Breast epithelium (tissue), 4 donors: Measurements from ENCODE around the gene ZBTB4. TPM values are rescaled to one million over a fixed set of nuclear protein-coding genes. Genes with fewer than 3 reads are reported as not detected.

Source experiments
- DNase-seq, 2 donors: peaks; one replicate each; pipeline ENCODE4 v3.0.0-alpha.2; 2019; ENCODE audit warnings: low spot score in 2 of 2
- H3K27ac ChIP-seq, 2 donors: fragments of 200-600 bp; sonication (generic) in 1 of 2; one replicate each; pipeline ENCODE4 v1.5.1; 2016 to 2019; ENCODE audit warnings: mild to moderate bottlenecking in 1 of 2
- H3K27me3 ChIP-seq, 2 donors: fragments of 200-600 bp; sonication (generic) in 1 of 2; one replicate each; pipeline versions ENCODE4 v1.5.1 to v1.6.0; 2017 to 2019; ENCODE audit warnings: control low read depth in 1 of 2, mild to moderate bottlenecking in 1 of 2
- H3K36me3 ChIP-seq: fragments of 200-600 bp; one replicate; pipeline ENCODE4 v1.5.1; 2019
- H3K4me1 ChIP-seq, 2 donors: fragments of 200-600 bp; sonication (generic); one replicate each; pipeline ENCODE4 v1.5.1; 2016 to 2019; ENCODE audit warnings: control low read depth in 1 of 2
- H3K4me3 ChIP-seq, 3 donors: fragments of 200-600 bp; sonication (generic); 1 replicate in 2 of 3; 2 replicates in 1 of 3; pipeline ENCODE4 v1.5.1; 2016 to 2019; ENCODE audit warnings: mild to moderate bottlenecking in 3 of 3, moderate library complexity in 2 of 3
- H3K9me3 ChIP-seq, 2 donors: fragments of 200-600 bp; sonication (generic) in 1 of 2; one replicate each; pipeline ENCODE4 v1.5.1; 2016 to 2019; ENCODE audit warnings: control low read depth in 1 of 2
- CTCF ChIP-seq, 3 donors: fragments of 450-650 bp; IDR thresholded peaks; one replicate each; pipeline ENCODE4 v1.5.1; 2016 to 2017; ENCODE audit warnings: antibody characterized with exemption in 3 of 3, mild to moderate bottlenecking in 3 of 3, moderate library complexity in 3 of 3
- POLR2A ChIP-seq: fragments of 450-650 bp; IDR thresholded peaks from one replicate; pipeline ENCODE4 v1.6.1; 2016; ENCODE audit warnings: antibody characterized with exemption, mild to moderate bottlenecking, moderate library complexity
- POLR2AphosphoS5 ChIP-seq, 3 donors: sonication (generic); formaldehyde crosslinking; IDR thresholded peaks; one replicate each; pipeline ENCODE4 v1.6.1; 2017; ENCODE audit warnings: antibody characterized with exemption in 3 of 3
- intact Hi-C: fragments of 100-400 bp; cut with DNase I; formaldehyde crosslinking; loops from one replicate; pipeline ENCODE4 v1.15.1; 2023; ENCODE audit warnings: low total_unique reads
- total RNA-seq, 3 donors: library from RNA; depleted of rRNA; stranded (reverse); fragments of >200 nt; gene quantifications; one replicate each; pipeline ENCODE4 v1.1.0, GENCODE V29; 2016

The ZBTB4 gene
- total RNA-seq, 3 donors from 2014 or later = 34.4 to 46.9 (median 45.7) TPM

DNA sequence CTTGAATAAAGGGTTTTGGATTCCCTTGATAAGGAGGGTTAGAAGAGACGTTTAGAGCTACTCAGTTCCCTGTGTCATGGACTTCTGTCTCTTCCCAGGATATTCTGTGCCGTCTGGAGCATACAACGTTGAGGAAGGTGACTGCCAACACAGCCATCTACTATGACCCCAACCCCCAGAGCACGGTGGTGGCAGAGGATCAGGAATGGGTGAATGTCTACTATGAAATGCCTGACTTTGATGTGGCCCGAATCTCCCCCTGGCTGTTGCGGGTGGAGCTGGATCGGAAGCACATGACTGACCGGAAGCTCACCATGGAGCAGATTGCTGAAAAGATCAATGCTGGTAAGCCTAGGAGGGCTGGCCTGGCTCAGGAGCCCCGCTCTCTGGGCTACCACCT lies 29.4 kb upstream of the ZBTB4 start:
- no peak overlapping the region for H3K4me3 ChIP-seq
- DNase-seq = no peak
- intact Hi-C loops = no loop called here
- no peaks in the 10 kb centered on the region for H3K4me1 ChIP-seq
- no peaks in the 10 kb centered on the region for H3K27me3 ChIP-seq
- peaks cover 16% of the 10 kb centered on the region for H3K36me3 ChIP-seq
- TF ChIP-seq POLR2A = no peak
- no peak for TF ChIP-seq POLR2AphosphoS5 (IDR thresholded peaks at IDR 0.05)
- TF ChIP-seq CTCF (IDR thresholded peaks at IDR 0.05) = no peak
- H3K27ac ChIP-seq = no peak overlapping the region
- no peaks in the 10 kb centered on the region for H3K9me3 ChIP-seq

GRCh38 chr17:7508145-7508544 lies 28.7 kb upstream of the ZBTB4 start:
- Histone ChIP-seq H3K9me3 (no peaks in the 10 kb centered on the region), H3K27me3 (no peaks in the 10 kb centered on the region), H3K27ac (no peak overlapping the region), H3K4me1 (no peaks in the 10 kb centered on the region), H3K4me3 (no peak overlapping the region), H3K36me3 (peaks cover 23% of the 10 kb centered on the region)
- intact Hi-C loops = no loop called here
- TF ChIP-seq POLR2A (no peak), CTCF (IDR thresholded peaks at IDR 0.05) (no peak), POLR2AphosphoS5 (IDR thresholded peaks at IDR 0.05) (no peak)
- DNase-seq = no peak

DNA sequence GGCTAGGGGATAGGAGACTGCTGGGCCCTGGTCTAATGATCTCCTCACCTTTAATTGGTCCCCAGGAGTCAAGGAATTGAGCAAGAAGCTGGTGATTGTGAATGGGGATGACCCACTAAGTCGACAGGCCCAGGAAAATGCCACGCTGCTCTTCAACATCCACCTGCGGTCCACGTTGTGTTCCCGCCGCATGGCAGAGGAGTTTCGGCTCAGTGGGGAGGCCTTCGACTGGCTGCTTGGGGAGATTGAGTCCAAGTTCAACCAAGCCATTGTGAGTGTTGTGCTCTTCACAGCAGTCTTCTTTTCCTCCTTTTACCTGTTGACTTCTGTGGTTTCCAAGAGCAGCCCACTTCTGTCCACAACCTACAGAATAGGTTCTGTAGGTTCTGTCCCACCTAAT lies 24.1 kb upstream of the ZBTB4 start:
- DNase-seq = no peak
- Histone ChIP-seq H3K4me1 (no peaks in the 10 kb centered on the region), H3K36me3 (peaks cover 42% of the 10 kb centered on the region), H3K4me3 (no peak overlapping the region), H3K27me3 (no peaks in the 10 kb centered on the region), H3K9me3 (no peaks in the 10 kb centered on the region), H3K27ac (no peak overlapping the region)
- intact Hi-C loops = no loop called here
- no peak for TF ChIP-seq CTCF (IDR thresholded peaks at IDR 0.05)
- no peak for TF ChIP-seq POLR2AphosphoS5 (IDR thresholded peaks at IDR 0.05)
- TF ChIP-seq POLR2A = no peak

DNA sequence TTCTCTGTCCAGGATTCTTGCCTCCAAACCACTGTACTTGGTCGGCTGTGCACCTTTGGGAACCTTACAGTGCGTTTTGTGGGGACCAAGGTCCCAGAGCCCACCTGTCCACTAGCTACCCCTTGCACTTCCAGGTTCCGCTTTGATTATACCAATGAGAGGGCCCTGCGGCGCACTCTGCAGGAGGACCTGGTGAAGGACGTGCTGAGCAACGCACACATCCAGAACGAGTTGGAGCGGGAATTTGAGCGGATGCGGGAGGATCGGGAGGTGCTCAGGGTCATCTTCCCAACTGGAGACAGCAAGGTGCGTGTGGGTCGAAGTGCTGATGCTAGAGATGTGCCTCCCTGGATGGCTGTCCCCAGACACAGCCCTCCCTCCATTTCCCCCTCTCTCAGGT lies 23.6 kb upstream of the ZBTB4 start:
- Histone ChIP-seq H3K27ac (no peak overlapping the region), H3K27me3 (no peaks in the 10 kb centered on the region), H3K4me3 (no peak overlapping the region), H3K4me1 (no peaks in the 10 kb centered on the region), H3K36me3 (peaks cover 45% of the 10 kb centered on the region), H3K9me3 (no peaks in the 10 kb centered on the region)
- intact Hi-C loops = no loop called here
- TF ChIP-seq CTCF (IDR thresholded peaks at IDR 0.05) = no peak
- TF ChIP-seq POLR2A = no peak
- no peak for TF ChIP-seq POLR2AphosphoS5 (IDR thresholded peaks at IDR 0.05)
- DNase-seq = no peak

- H3K4me1 ChIP-seq = no peaks in the 10 kb centered on the region
- no peak overlapping the region for H3K27ac ChIP-seq
- peaks cover 51% of the 10 kb centered on the region for H3K36me3 ChIP-seq
- TF ChIP-seq CTCF (IDR thresholded peaks at IDR 0.05) = no peak
- no peak for TF ChIP-seq POLR2A
- TF ChIP-seq POLR2AphosphoS5 (IDR thresholded peaks at IDR 0.05) = no peak
- no peak for DNase-seq
- intact Hi-C loops = no loop called here
- no peaks in the 10 kb centered on the region for H3K9me3 ChIP-seq
- no peaks in the 10 kb centered on the region for H3K27me3 ChIP-seq
- H3K4me3 ChIP-seq = no peak overlapping the region
Observed at GRCh38 chr17:7502171-7502847, 22.9 kb upstream of the ZBTB4 start.
